ENCODE results near the gene NSUN3.

- TF ChIP-seq POLR2AphosphoS5 (IDR thresholded peaks at IDR 0.05) = no peak
- TF ChIP-seq, protein P1, sequence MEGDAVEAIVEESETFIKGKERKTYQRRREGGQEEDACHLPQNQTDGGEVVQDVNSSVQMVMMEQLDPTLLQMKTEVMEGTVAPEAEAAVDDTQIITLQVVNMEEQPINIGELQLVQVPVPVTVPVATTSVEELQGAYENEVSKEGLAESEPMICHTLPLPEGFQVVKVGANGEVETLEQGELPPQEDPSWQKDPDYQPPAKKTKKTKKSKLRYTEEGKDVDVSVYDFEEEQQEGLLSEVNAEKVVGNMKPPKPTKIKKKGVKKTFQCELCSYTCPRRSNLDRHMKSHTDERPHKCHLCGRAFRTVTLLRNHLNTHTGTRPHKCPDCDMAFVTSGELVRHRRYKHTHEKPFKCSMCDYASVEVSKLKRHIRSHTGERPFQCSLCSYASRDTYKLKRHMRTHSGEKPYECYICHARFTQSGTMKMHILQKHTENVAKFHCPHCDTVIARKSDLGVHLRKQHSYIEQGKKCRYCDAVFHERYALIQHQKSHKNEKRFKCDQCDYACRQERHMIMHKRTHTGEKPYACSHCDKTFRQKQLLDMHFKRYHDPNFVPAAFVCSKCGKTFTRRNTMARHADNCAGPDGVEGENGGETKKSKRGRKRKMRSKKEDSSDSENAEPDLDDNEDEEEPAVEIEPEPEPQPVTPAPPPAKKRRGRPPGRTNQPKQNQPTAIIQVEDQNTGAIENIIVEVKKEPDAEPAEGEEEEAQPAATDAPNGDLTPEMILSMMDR (IDR thresholded peaks at IDR 0.05) = no peak
- no peak for TF ChIP-seq POLR2A (IDR thresholded peaks at IDR 0.05)
- TF ChIP-seq EP300 (IDR thresholded peaks at IDR 0.05) = no peak
Measured at GRCh38 chr3:94028093-94028837, 34.6 kb upstream of the NSUN3 start, which contains the start of gene STX19.
